GM18511 (cell line): ENCODE measurements around the gene PDE3A.

Experiments used
- ATAC-seq: cut with Tn5 transposase; IDR thresholded peaks from one replicate; pipeline ENCODE4 v1.9.1; 2021; ENCODE audit warnings: mild to moderate bottlenecking, moderate library complexity; ENCODE audit not compliant: unreplicated experiment

Gene PDE3A

GRCh38 chr12:20490213-20490612 lies 121.9 kb downstream of the PDE3A start:
- ATAC-seq, result no peak

- ATAC-seq, result no peak
Measured at GRCh38 chr12:20491290-20491689, 123.0 kb downstream of the PDE3A start.

GRCh38 chr12:20492251-20492760 lies 124.0 kb downstream of the PDE3A start:
- ATAC-seq, result no peak

- no peak for ATAC-seq
Measured at GRCh38 chr12:20493934-20494333, 125.6 kb downstream of the PDE3A start.

GRCh38 chr12:20494851-20495250 lies 126.5 kb downstream of the PDE3A start:
- ATAC-seq, result no peak

GRCh38 chr12:20495997-20496396 lies 127.7 kb downstream of the PDE3A start:
- no peak for ATAC-seq

GRCh38 chr12:20497707-20498106 lies 129.4 kb downstream of the PDE3A start:
- ATAC-seq, result no peak

- no peak for ATAC-seq
Measured at GRCh38 chr12:20501958-20502357, 133.6 kb downstream of the PDE3A start.

- no peak for ATAC-seq
Measured at GRCh38 chr12:20503858-20504257, 135.5 kb downstream of the PDE3A start.

GRCh38 chr12:20505056-20505455 lies 136.7 kb downstream of the PDE3A start:
- no peak for ATAC-seq

- ATAC-seq, result no peak
Measured at GRCh38 chr12:20507056-20507455, 138.7 kb downstream of the PDE3A start.

GRCh38 chr12:20507711-20508110 lies 139.4 kb downstream of the PDE3A start:
- ATAC-seq, result no peak

GRCh38 chr12:20508359-20508758 lies 140.0 kb downstream of the PDE3A start:
- ATAC-seq, result no peak

- no peak for ATAC-seq
Measured at GRCh38 chr12:20508962-20509361, 140.6 kb downstream of the PDE3A start.

- no peak for ATAC-seq
Measured at GRCh38 chr12:20510811-20511210, 142.5 kb downstream of the PDE3A start.

GRCh38 chr12:20513189-20513588 lies 144.9 kb downstream of the PDE3A start:
- ATAC-seq, result no peak

- ATAC-seq, result no peak
Measured at GRCh38 chr12:20514598-20514997, 146.3 kb downstream of the PDE3A start.

GRCh38 chr12:20520532-20520931 lies 152.2 kb downstream of the PDE3A start:
- ATAC-seq, result no peak

- ATAC-seq, result no peak
Measured at GRCh38 chr12:20523658-20524057, 155.3 kb downstream of the PDE3A start.

GRCh38 chr12:20524113-20524512 lies 155.8 kb downstream of the PDE3A start:
- ATAC-seq, result no peak

GRCh38 chr12:20525064-20525610 lies 156.8 kb downstream of the PDE3A start:
- no peak for ATAC-seq

GRCh38 chr12:20527417-20528163 lies 159.3 kb downstream of the PDE3A start:
- no peak for ATAC-seq

- no peak for ATAC-seq
Measured at GRCh38 chr12:20528208-20528607, 159.9 kb downstream of the PDE3A start.
